H9 (cell line): Measurements from ENCODE around the gene ANGPTL7. TPM values are rescaled to one million over a fixed set of nuclear protein-coding genes. Genes with fewer than 3 reads are reported as not detected.

Experiments
- DNase-seq: peaks from one replicate; pipeline ENCODE4 v3.0.0-alpha.2; 2017
- H2AFZ ChIP-seq: one replicate; pipeline ENCODE4 v1.6.1; 2013; ENCODE audit warnings: mild to moderate bottlenecking, low read length, control low read depth, moderate library complexity
- H2AK5ac ChIP-seq: 2 replicates; pipeline ENCODE4 v1.6.1; 2013; ENCODE audit warnings: low read length, control low read depth, mixed read lengths; ENCODE audit not compliant: insufficient read length
- H2BK120ac ChIP-seq: one replicate; pipeline ENCODE4 v1.6.1; 2013; ENCODE audit warnings: low read depth, mild to moderate bottlenecking, low read length, control low read depth, inconsistent platforms; ENCODE audit not compliant: poor library complexity, severe bottlenecking
- H2BK12ac ChIP-seq: 2 replicates; pipeline ENCODE4 v1.6.1; 2013; ENCODE audit warnings: low read length, control low read depth, mixed read lengths, low read depth; ENCODE audit not compliant: insufficient read length
- H2BK15ac ChIP-seq: 2 replicates; pipeline ENCODE4 v1.6.1; 2013; ENCODE audit warnings: low read depth, low read length, control low read depth
- H2BK20ac ChIP-seq: one replicate; pipeline ENCODE4 v1.6.1; 2013; ENCODE audit warnings: low read depth, mild to moderate bottlenecking, low read length, control low read depth, inconsistent platforms; ENCODE audit not compliant: poor library complexity, severe bottlenecking
- H2BK5ac ChIP-seq: 2 replicates; pipeline ENCODE4 v1.6.1; 2013; ENCODE audit warnings: low read length, control low read depth, mixed read lengths; ENCODE audit not compliant: insufficient read length
- H3K14ac ChIP-seq: 2 replicates; pipeline ENCODE4 v1.6.1; 2013; ENCODE audit warnings: low read length, control low read depth; ENCODE audit not compliant: insufficient read depth
- H3K18ac ChIP-seq: 2 replicates; pipeline ENCODE4 v1.6.1; 2013; ENCODE audit warnings: low read depth, mild to moderate bottlenecking, mixed read lengths, low read length, control low read depth; ENCODE audit not compliant: insufficient read length
- H3K23ac ChIP-seq: 2 replicates; pipeline ENCODE4 v1.6.1; 2013; ENCODE audit warnings: low read length, control low read depth, mixed read lengths, low read depth; ENCODE audit not compliant: insufficient read length
- H3K23me2 ChIP-seq: 2 replicates; pipeline ENCODE4 v1.6.1; 2013; ENCODE audit warnings: low read depth, mild to moderate bottlenecking, mixed read lengths, low read length, control low read depth; ENCODE audit not compliant: insufficient read length, poor library complexity, severe bottlenecking
- H3K27ac ChIP-seq: 2 replicates; pipeline ENCODE4 v1.5.1; 2013; ENCODE audit warnings: low read length, control low read depth, mixed read lengths, low read depth; ENCODE audit not compliant: insufficient read length
- H3K27me3 ChIP-seq: 2 replicates; pipeline ENCODE4 v1.6.1; 2013; ENCODE audit warnings: low read length, control low read depth, inconsistent platforms; ENCODE audit not compliant: insufficient read depth
- H3K4ac ChIP-seq: 2 replicates; pipeline ENCODE4 v1.6.1; 2013; ENCODE audit warnings: low read depth, mild to moderate bottlenecking, control low read depth, inconsistent platforms, low read length, moderate library complexity
- H3K4me1 ChIP-seq: 2 replicates; pipeline ENCODE4 v1.6.1; 2013; ENCODE audit warnings: low read length, control low read depth, inconsistent platforms; ENCODE audit not compliant: insufficient read depth
- H3K4me2 ChIP-seq: 2 replicates; pipeline ENCODE4 v1.6.1; 2013; ENCODE audit warnings: low read length, control low read depth, mixed read lengths; ENCODE audit not compliant: insufficient read length, insufficient read depth
- H3K56ac ChIP-seq: 2 replicates; pipeline ENCODE4 v1.6.1; 2013; ENCODE audit warnings: low read depth, mild to moderate bottlenecking, mixed read lengths, low read length, control low read depth; ENCODE audit not compliant: insufficient read length
- H3K79me1 ChIP-seq: 2 replicates; pipeline ENCODE4 v1.6.1; 2013; ENCODE audit warnings: low read depth, mild to moderate bottlenecking, moderate library complexity, low read length, control low read depth, inconsistent platforms; ENCODE audit not compliant: insufficient read depth, poor library complexity, severe bottlenecking
- H3K79me2 ChIP-seq: 2 replicates; pipeline ENCODE4 v1.6.1; 2013; ENCODE audit warnings: low read length, control low read depth, inconsistent platforms; ENCODE audit not compliant: insufficient read depth
- H3K9ac ChIP-seq: 2 replicates; pipeline ENCODE4 v1.6.1; 2013; ENCODE audit warnings: low read length, control low read depth, mixed read lengths; ENCODE audit not compliant: insufficient read length; ENCODE audit errors: extremely low read depth
- H3K9me3 ChIP-seq: one replicate; pipeline ENCODE4 v1.6.1; 2013; ENCODE audit warnings: low read depth, low read length, inconsistent platforms; ENCODE audit not compliant: control insufficient read depth
- H3T11ph ChIP-seq: one replicate; pipeline ENCODE4 v1.6.1; 2013; ENCODE audit warnings: mild to moderate bottlenecking, low read length, control low read depth, inconsistent platforms
- H4K20me1 ChIP-seq: one replicate; pipeline ENCODE4 v1.6.1; 2013; ENCODE audit not compliant: control insufficient read depth, insufficient read length, insufficient read depth
- H4K5ac ChIP-seq: 2 replicates; pipeline ENCODE4 v1.6.1; 2013; ENCODE audit warnings: low read depth, mild to moderate bottlenecking, mixed read lengths, low read length, control low read depth; ENCODE audit not compliant: insufficient read length
- H4K8ac ChIP-seq: replicated peaks from 2 replicates; pipeline ENCODE4 v1.6.1; 2013; ENCODE audit warnings: low read length, control low read depth, mixed read lengths, low read depth; ENCODE audit not compliant: insufficient read length
- H4K91ac ChIP-seq: 2 replicates; pipeline ENCODE4 v1.6.1; 2013; ENCODE audit warnings: low read depth, mild to moderate bottlenecking, moderate library complexity, mixed read lengths, low read length, control low read depth; ENCODE audit not compliant: insufficient read length
- H3K27ac Mint-ChIP-seq, 3 experiments: 2 replicates in 2 of 3; 3 replicates in 1 of 3; pipeline ENCODE4 v1.8.0; 2020 to 2021; ENCODE audit warnings: mixed read lengths in 3 of 3, mild to moderate bottlenecking in 1 of 3, moderate library complexity in 1 of 3
- H3K27me3 Mint-ChIP-seq: 2 replicates; pipeline ENCODE4 v1.8.0; 2021; ENCODE audit warnings: low read depth, mild to moderate bottlenecking, moderate library complexity, mixed read lengths
- H3K36me3 Mint-ChIP-seq, 3 experiments: 2 replicates in 2 of 3; 3 replicates in 1 of 3; pipeline ENCODE4 v1.8.0; 2020 to 2021; ENCODE audit warnings: low read depth in 3 of 3, mixed read lengths in 3 of 3; ENCODE audit not compliant: insufficient read depth in 1 of 3
- H3K4me1 Mint-ChIP-seq, 2 experiments: 2 replicates each; pipeline ENCODE4 v1.8.0; 2020; ENCODE audit warnings: mixed read lengths in 2 of 2
- H3K4me3 Mint-ChIP-seq, 2 experiments: 2 replicates in 1 of 2; 3 replicates in 1 of 2; pipeline ENCODE4 v1.8.0; 2020 to 2021; ENCODE audit warnings: mild to moderate bottlenecking in 2 of 2, mixed read lengths in 2 of 2, moderate library complexity in 1 of 2
- H3K9me3 Mint-ChIP-seq, 2 experiments: 2 replicates in 1 of 2; 3 replicates in 1 of 2; pipeline ENCODE4 v1.8.0; 2020; ENCODE audit warnings: mild to moderate bottlenecking in 2 of 2, mixed read lengths in 2 of 2, moderate library complexity in 1 of 2
- CTCF ChIP-seq: fragments of 200-600 bp; sonication (generic); conservative IDR thresholded peaks from 3 replicates; pipeline ENCODE4 v1.8.0; 2021; ENCODE audit warnings: antibody characterized with exemption, mild to moderate bottlenecking
- WGBS: extraction: QIAGEN DNeasy Blood & Tissue Kit; methylation state at CpG from one replicate; pipeline ENCODE4 v1.1.7; 2013; ENCODE audit warnings: missing lambda C conversion rate, low lambda C conversion rate, mixed read lengths; ENCODE audit not compliant: insufficient read length; ENCODE audit errors: extremely low coverage; 5-methylcytosine and 5-hydroxymethylcytosine counted together
- total RNA-seq: library from RNA; stranded (reverse); gene quantifications from 2 replicates; pipeline ENCODE4 v1.2.1, GENCODE V29; 2021

ANGPTL7 gene
- total RNA-seq, 1 experiment from 2014 or later: not detected

GRCh38 chr1:11156441-11156840 is 32.7 kb upstream of the ANGPTL7 start:
- no peaks in the 10 kb centered on the region for H3K9me3 ChIP-seq

More at GRCh38 chr1:11156441-11156840, 32.7 kb upstream of the ANGPTL7 start:
- Histone ChIP-seq H3K14ac (no peak overlapping the region), H3K79me2 (no peaks in the 10 kb centered on the region), H4K5ac (no peak overlapping the region), H2BK5ac (no peak overlapping the region), H3K23me2 (no peaks in the 10 kb centered on the region), H3K18ac (no peak overlapping the region), H2BK20ac (no peak overlapping the region), H3K4me1 (no peaks in the 10 kb centered on the region), H2BK12ac (no peak overlapping the region), H2BK120ac (no peak overlapping the region), H3K9ac (no peak overlapping the region), H2BK15ac (no peak overlapping the region), H3T11ph (no peak overlapping the region), H2AK5ac (no peak overlapping the region), H3K79me1 (no peaks in the 10 kb centered on the region), H3K4me2 (no peak overlapping the region), H4K8ac (no peak overlapping the region), H2AFZ (no peak overlapping the region), H3K23ac (no peak overlapping the region), H3K27me3 (no peaks in the 10 kb centered on the region), H3K4ac (no peak overlapping the region), H4K91ac (no peak overlapping the region), H3K27ac (no peak overlapping the region), H3K56ac (no peak overlapping the region), H4K20me1 (no peaks in the 10 kb centered on the region)
- Mint-ChIP-seq H3K4me3 (no peak overlapping the region), H3K27ac (no peak overlapping the region), H3K4me1 (peaks cover 0 to 2% of the 10 kb centered on the region in 2 experiments; a peak in 2 of 4 replicates), H3K27me3 (no peaks in the 10 kb centered on the region), H3K36me3 (peaks cover 18 to 50% (median 37%) of the 10 kb centered on the region in 3 experiments; a peak in 6 of 7 replicates), H3K9me3 (no peaks in the 10 kb centered on the region)
- TF ChIP-seq CTCF: no peak
- DNase-seq: no peak
- no CpG with 5 or more reads among the region's 3 CpGs for WGBS
